Measurements from ENCODE around the gene GADL1. TPM values are rescaled to one million over a fixed set of nuclear protein-coding genes. Genes with fewer than 3 reads are reported as not detected.

The GADL1 gene
- total RNA-seq, 1 experiment from 2014 or later, result 0.09 TPM

DNA sequence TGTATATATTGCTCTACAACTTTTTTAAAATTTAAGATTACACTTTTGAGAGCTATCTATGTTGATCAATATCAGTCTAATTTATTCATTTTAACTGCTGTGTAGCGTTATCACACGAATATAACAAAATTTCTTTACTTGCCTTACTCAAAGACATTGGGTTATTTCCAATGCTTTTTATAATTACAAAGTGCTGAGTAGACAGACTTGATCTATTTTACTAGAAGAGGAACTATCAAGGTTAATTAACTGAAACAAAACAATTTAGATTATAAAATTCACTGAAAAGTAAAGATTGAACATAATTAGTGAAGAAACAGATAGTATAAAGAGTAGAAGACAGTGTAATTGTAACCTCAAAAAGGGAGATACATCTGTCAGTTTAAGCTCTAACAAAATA, 182.6 kb downstream of the GADL1 start:
- Histone ChIP-seq H3K4ac (ENCODE audit: low read depth, low read length) (no peak overlapping the region), H3K9ac (ENCODE audit: extremely low read depth, insufficient read length, low read length) (no peak overlapping the region), H2BK20ac (ENCODE audit: low read depth, low read length, poor library complexity, severe bottlenecking) (no peak overlapping the region), H4K5ac (ENCODE audit: insufficient read length, low read depth, low read length) (no peak overlapping the region), H3T11ph (ENCODE audit: low read length) (no peak overlapping the region), H2BK15ac (ENCODE audit: low read depth, low read length) (no peak overlapping the region), H3K4me2 (ENCODE audit: insufficient read depth, insufficient read length, low read length) (no peak overlapping the region), H3K9me3 (ENCODE audit: control insufficient read depth, low read depth, low read length) (peaks cover 7% of the 10 kb centered on the region), H2BK12ac (ENCODE audit: insufficient read length, low read depth, low read length) (no peak overlapping the region), H4K8ac (replicated peaks; ENCODE audit: insufficient read length, low read depth, low read length) (no peak overlapping the region), H3K27ac (ENCODE audit: insufficient read length, low read depth, low read length) (no peak overlapping the region), H3K23me2 (ENCODE audit: insufficient read length, low read depth, low read length, poor library complexity, severe bottlenecking) (no peaks in the 10 kb centered on the region), H3K79me2 (ENCODE audit: insufficient read depth, low read length) (no peaks in the 10 kb centered on the region), H3K23ac (ENCODE audit: insufficient read length, low read depth, low read length) (no peak overlapping the region), H2BK120ac (ENCODE audit: low read depth, low read length, poor library complexity, severe bottlenecking) (no peak overlapping the region), H3K18ac (ENCODE audit: insufficient read length, low read depth, low read length) (no peak overlapping the region), H3K4me1 (ENCODE audit: insufficient read depth, low read length) (no peaks in the 10 kb centered on the region), H3K14ac (ENCODE audit: insufficient read depth, low read length) (no peak overlapping the region), H3K27me3 (ENCODE audit: insufficient read depth, low read length) (no peaks in the 10 kb centered on the region), H2AFZ (ENCODE audit: low read length) (no peak overlapping the region), H2AK5ac (ENCODE audit: insufficient read length, low read length) (no peak overlapping the region), H3K56ac (ENCODE audit: insufficient read length, low read depth, low read length) (no peak overlapping the region), H4K20me1 (ENCODE audit: control insufficient read depth, insufficient read depth, insufficient read length) (no peaks in the 10 kb centered on the region), H3K79me1 (ENCODE audit: insufficient read depth, low read depth, low read length, poor library complexity, severe bottlenecking) (no peaks in the 10 kb centered on the region), H2BK5ac (ENCODE audit: insufficient read length, low read length) (no peak overlapping the region), H4K91ac (ENCODE audit: insufficient read length, low read depth, low read length) (no peak overlapping the region)
- Mint-ChIP-seq H3K4me1 (peaks cover 4 to 10% of the 10 kb centered on the region in 2 experiments; a peak in 3 of 4 replicates), H3K27me3 (ENCODE audit: low read depth) (no peaks in the 10 kb centered on the region; the same call in 1 of the 2 replicates), H3K4me3 (no peak overlapping the region), H3K36me3 (ENCODE audit: insufficient read depth in 1 of 3, low read depth in 3 of 3) (peaks cover 4 to 11% (median 6%) of the 10 kb centered on the region in 3 experiments), H3K9me3 (peaks cover 11% of the 10 kb centered on the region in 2 experiments), H3K27ac (no peak overlapping the region)
- no CpG with 5 or more reads among the region's 2 CpGs for WGBS (ENCODE audit: extremely low coverage, insufficient read length, low lambda C conversion rate)
- no peak for DNase-seq
- TF ChIP-seq, protein P1, sequence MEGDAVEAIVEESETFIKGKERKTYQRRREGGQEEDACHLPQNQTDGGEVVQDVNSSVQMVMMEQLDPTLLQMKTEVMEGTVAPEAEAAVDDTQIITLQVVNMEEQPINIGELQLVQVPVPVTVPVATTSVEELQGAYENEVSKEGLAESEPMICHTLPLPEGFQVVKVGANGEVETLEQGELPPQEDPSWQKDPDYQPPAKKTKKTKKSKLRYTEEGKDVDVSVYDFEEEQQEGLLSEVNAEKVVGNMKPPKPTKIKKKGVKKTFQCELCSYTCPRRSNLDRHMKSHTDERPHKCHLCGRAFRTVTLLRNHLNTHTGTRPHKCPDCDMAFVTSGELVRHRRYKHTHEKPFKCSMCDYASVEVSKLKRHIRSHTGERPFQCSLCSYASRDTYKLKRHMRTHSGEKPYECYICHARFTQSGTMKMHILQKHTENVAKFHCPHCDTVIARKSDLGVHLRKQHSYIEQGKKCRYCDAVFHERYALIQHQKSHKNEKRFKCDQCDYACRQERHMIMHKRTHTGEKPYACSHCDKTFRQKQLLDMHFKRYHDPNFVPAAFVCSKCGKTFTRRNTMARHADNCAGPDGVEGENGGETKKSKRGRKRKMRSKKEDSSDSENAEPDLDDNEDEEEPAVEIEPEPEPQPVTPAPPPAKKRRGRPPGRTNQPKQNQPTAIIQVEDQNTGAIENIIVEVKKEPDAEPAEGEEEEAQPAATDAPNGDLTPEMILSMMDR (conservative IDR thresholded peaks at IDR 0.05), result no peak

Data from H9 (cell line).